Tongue (tissue), 2 donors: ENCODE measurements around the gene EMD. TPM values are rescaled to one million over a fixed set of nuclear protein-coding genes. Genes with fewer than 3 reads are reported as not detected.
"Not testable (repeated sequence)": the region's sequence is repeated elsewhere in the genome, so short reads cannot be mapped to it uniquely, and the experiment has no call there.

Source experiments
- DNase-seq: peaks from one replicate; pipeline ENCODE4 v3.0.0-alpha.2; 2015
- total RNA-seq: library from RNA; depleted of rRNA; stranded (reverse); fragments of >200 nt; gene quantifications from one replicate; pipeline ENCODE4 v1.2.3, GENCODE V29; 2014

EMD gene
- total RNA-seq, 1 donor from 2014 or later, result 23.1 TPM

GRCh38 chrX:154371017-154371788 is 7.9 kb upstream of the EMD start:
- peak; percentile 97 for DNase-seq

GRCh38 chrX:154371789-154372300 is 7.2 kb upstream of the EMD start:
- DNase-seq, result no peak

GRCh38 chrX:154372612-154373022 is 6.5 kb upstream of the EMD start:
- no peak for DNase-seq

- peak; percentile 85 for DNase-seq
These were observed 5.5 kb upstream of the EMD start for GRCh38 chrX:154373340-154374306.

GRCh38 chrX:154374313-154375155 is 4.6 kb upstream of the EMD start, which contains the start of gene FLNA:
TSS of gene FLNA (minus strand) at chrX:154374634. CDS start at chrX:154371245, 3,389 bp downstream.
- no peak for DNase-seq

GRCh38 chrX:154375156-154375504 is 4.0 kb upstream of the EMD start:
- DNase-seq, result no peak

- no peak for DNase-seq
These were observed 2.3 kb upstream of the EMD start for GRCh38 chrX:154376774-154377173.

- peak; percentile 76 for DNase-seq
These were observed 866 bp upstream of the EMD start for GRCh38 chrX:154378059-154378798.

- DNase-seq, result no peak
These were observed 465 bp downstream of the EMD start for GRCh38 chrX:154379569-154379951.

- DNase-seq, result no peak
These were observed 1.1 kb downstream of the EMD start for GRCh38 chrX:154380153-154380552.

GRCh38 chrX:154380787-154381186 is 1.7 kb downstream of the EMD start:
- no peak for DNase-seq

GRCh38 chrX:154381271-154381670 is 2.2 kb downstream of the EMD start:
- DNase-seq, result no peak

GRCh38 chrX:154382483-154383069 is 3.5 kb downstream of the EMD start:
- DNase-seq, result no peak

GRCh38 chrX:154383359-154384283 is 4.5 kb downstream of the EMD start:
- DNase-seq, result no peak

- DNase-seq, result no peak
These were observed 5.3 kb downstream of the EMD start for GRCh38 chrX:154384284-154384892.

GRCh38 chrX:154388094-154388493 is 9.0 kb downstream of the EMD start:
- DNase-seq, result not testable (repeated sequence)

GRCh38 chrX:154388649-154389048 is 9.6 kb downstream of the EMD start:
- DNase-seq, result not testable (repeated sequence)

GRCh38 chrX:154389812-154390747 is 11.0 kb downstream of the EMD start:
- not testable (repeated sequence) for DNase-seq
